CD4-positive, alpha-beta T cell treated with Interleukin-15 for 1 hour (primary cell): ENCODE results near the gene FGG.
"Not testable (repeated sequence)": the region's sequence is repeated elsewhere in the genome, so short reads cannot be mapped to it uniquely, and the experiment has no call there.

Experiments used
- DNase-seq: peaks from one replicate; pipeline ENCODE4 v3.0.0-alpha.2; 2020

Gene FGG

GRCh38 chr4:154610582-154610981 lies 1.9 kb downstream of the FGG start:
- DNase-seq = no peak

GRCh38 chr4:154609532-154609931 lies 2.9 kb downstream of the FGG start:
- DNase-seq = no peak

GRCh38 chr4:154608361-154609252 lies 3.8 kb downstream of the FGG start:
- DNase-seq = no peak

GRCh38 chr4:154606728-154607723 lies 5.4 kb downstream of the FGG start:
- DNase-seq = no peak

- no peak for DNase-seq
Measured at GRCh38 chr4:154604696-154605200, 7.7 kb downstream of the FGG start.

- no peak for DNase-seq
Measured at GRCh38 chr4:154603033-154603943, 9.2 kb downstream of the FGG start.

GRCh38 chr4:154602404-154603020 lies 9.9 kb downstream of the FGG start:
- DNase-seq = no peak

GRCh38 chr4:154597798-154598774 lies 14.4 kb downstream of the FGG start:
- no peak for DNase-seq

GRCh38 chr4:154597281-154597680 lies 15.2 kb downstream of the FGG start:
- DNase-seq = not testable (repeated sequence)

GRCh38 chr4:154595807-154596206 lies 16.6 kb downstream of the FGG start:
- DNase-seq = no peak

GRCh38 chr4:154594343-154594742 lies 18.1 kb downstream of the FGG start:
- DNase-seq = not testable (repeated sequence)

GRCh38 chr4:154593868-154594267 lies 18.6 kb downstream of the FGG start:
- DNase-seq = no peak

GRCh38 chr4:154591890-154592289 lies 20.6 kb downstream of the FGG start:
- no peak for DNase-seq

GRCh38 chr4:154590329-154591006 lies 22.0 kb downstream of the FGG start, which contains the start of gene FGA:
Gene FGA, minus strand, starts transcription at chr4:154590742. Its CDS starts 55 bp downstream, at chr4:154590687.
- no peak for DNase-seq

GRCh38 chr4:154589296-154590197 lies 22.9 kb downstream of the FGG start:
- no peak for DNase-seq

- no peak for DNase-seq
Measured at GRCh38 chr4:154588198-154588597, 24.3 kb downstream of the FGG start.

GRCh38 chr4:154586296-154587033 lies 26.0 kb downstream of the FGG start:
- DNase-seq = no peak
